Testis (tissue), 3 donors: ENCODE measurements around the gene TENT5C. TPM values are rescaled to one million over a fixed set of nuclear protein-coding genes. Genes with fewer than 3 reads are reported as not detected.

Source experiments
- DNase-seq: peaks from one replicate; pipeline ENCODE4 v3.0.0-alpha.2; 2019
- H3K27ac ChIP-seq, 2 donors: fragments of 200-600 bp; sonication (generic); one replicate each; pipeline ENCODE4 v1.5.1; 2019
- H3K27me3 ChIP-seq: fragments of 200-600 bp; sonication (generic); one replicate; pipeline ENCODE4 v1.5.1; 2019
- H3K36me3 ChIP-seq: fragments of 200-600 bp; sonication (generic); one replicate; pipeline ENCODE4 v1.5.1; 2017; ENCODE audit warnings: low read depth; ENCODE audit errors: missing control alignments
- H3K4me1 ChIP-seq: fragments of 200-600 bp; sonication (generic); one replicate; pipeline ENCODE4 v1.5.1; 2019
- H3K4me3 ChIP-seq, 2 donors: fragments of 200-600 bp; sonication (generic); one replicate each; pipeline ENCODE4 v1.5.1; 2017 to 2019
- H3K9me3 ChIP-seq: fragments of 200-600 bp; sonication (generic); one replicate; pipeline ENCODE4 v1.5.1; 2017
- CTCF ChIP-seq, 3 experiments: fragments of 450-650 bp in 2 of 3; fragments of 200-600 bp in 1 of 3; sonication (generic) in 1 of 3; IDR thresholded peaks; one replicate each; pipeline ENCODE4 v1.5.1; 2016 to 2019; ENCODE audit warnings: antibody characterized with exemption in 3 of 3, mild to moderate bottlenecking in 2 of 3, moderate library complexity in 1 of 3
- POLR2A ChIP-seq: fragments of 450-650 bp; IDR thresholded peaks from one replicate; pipeline ENCODE4 v1.6.1; 2017; ENCODE audit warnings: antibody characterized with exemption, mild to moderate bottlenecking, moderate library complexity
- WGBS, 2 donors: methylation state at CpG; one replicate each; pipeline ENCODE4 v1.1.5; 2018; 5-methylcytosine and 5-hydroxymethylcytosine counted together
- intact Hi-C: fragments of 100-400 bp; cut with DNase I; formaldehyde crosslinking; loops from one replicate; pipeline ENCODE4 v1.15.1; 2023; ENCODE audit warnings: low total_unique reads
- polyA plus RNA-seq: library from polyadenylated mRNA; stranded (reverse); fragments of 350-450 nt; fragmentation: Illumina TruSeq; extraction: RNeasy Lipid Tissue Mini Kit (QIAGEN cat#74804); gene quantifications from one replicate; pipeline ENCODE4 v1.2.3, GENCODE V29; 2014; ENCODE audit warnings: low read depth, low replicate concordance; ENCODE audit not compliant: insufficient read depth
- total RNA-seq, 2 donors: library from RNA; depleted of rRNA; stranded (reverse); fragments of >200 nt; gene quantifications; one replicate each; pipeline ENCODE4 v1.2.3, GENCODE V29; 2016

Gene TENT5C
- total and polyA plus RNA-seq, 3 donors from 2014 or later = 38.4 to 72.4 (median 67.3) TPM

GRCh38 chr1:117646956-117647355, 41.1 kb downstream of the TENT5C start:
- intact Hi-C loops = no loop called here
- H3K4me1 ChIP-seq = no peaks in the 10 kb centered on the region
- H3K27ac ChIP-seq = no peak overlapping the region
- TF ChIP-seq CTCF (IDR thresholded peaks at IDR 0.05) (no peak), POLR2A (no peak)
- H3K9me3 ChIP-seq = no peaks in the 10 kb centered on the region
- WGBS, 2 donors = 89 to 90% methylated on average over 12 of the region's 12 CpGs
- H3K36me3 ChIP-seq = no peaks in the 10 kb centered on the region
- H3K4me3 ChIP-seq = no peak overlapping the region
- H3K27me3 ChIP-seq = no peaks in the 10 kb centered on the region
- DNase-seq = no peak

- no peak for DNase-seq
- Histone ChIP-seq H3K4me1 (no peaks in the 10 kb centered on the region), H3K27ac (no peak overlapping the region), H3K9me3 (no peaks in the 10 kb centered on the region), H3K4me3 (no peak overlapping the region), H3K27me3 (no peaks in the 10 kb centered on the region), H3K36me3 (no peaks in the 10 kb centered on the region)
- intact Hi-C loops = no loop called here
- 60 to 93% methylated on average over 2 of the region's 2 CpGs for WGBS, 2 donors
- TF ChIP-seq CTCF (IDR thresholded peaks at IDR 0.05) = no peak
- TF ChIP-seq POLR2A = no peak
Observed at GRCh38 chr1:117648015-117648414, 42.2 kb downstream of the TENT5C start.

- DNase-seq = no peak
- TF ChIP-seq POLR2A = no peak
- TF ChIP-seq CTCF (IDR thresholded peaks at IDR 0.05) = no peak
- intact Hi-C loops = no loop called here
- no peaks in the 10 kb centered on the region for H3K36me3 ChIP-seq
- no peak overlapping the region for H3K4me3 ChIP-seq
- H3K9me3 ChIP-seq = no peaks in the 10 kb centered on the region
- no peaks in the 10 kb centered on the region for H3K27me3 ChIP-seq
- WGBS, 2 donors = 76 to 88% methylated on average over 6 of the region's 6 CpGs
- no peaks in the 10 kb centered on the region for H3K4me1 ChIP-seq
- H3K27ac ChIP-seq = no peak overlapping the region
Observed at GRCh38 chr1:117650840-117651568, 45.2 kb downstream of the TENT5C start.

- intact Hi-C loops = no loop called here
- no peak for DNase-seq
- TF ChIP-seq POLR2A (no peak), CTCF (IDR thresholded peaks at IDR 0.05) (no peak)
- no peaks in the 10 kb centered on the region for H3K27me3 ChIP-seq
- no peaks in the 10 kb centered on the region for H3K9me3 ChIP-seq
- no peak overlapping the region for H3K27ac ChIP-seq
- H3K4me1 ChIP-seq = no peaks in the 10 kb centered on the region
- no peaks in the 10 kb centered on the region for H3K36me3 ChIP-seq
- no peak overlapping the region for H3K4me3 ChIP-seq
- 89 to 95% methylated on average over 4 of the region's 4 CpGs for WGBS, 2 donors
Observed at GRCh38 chr1:117651616-117652015, 45.8 kb downstream of the TENT5C start.

- TF ChIP-seq CTCF (IDR thresholded peaks at IDR 0.05) = no peak
- no peak for TF ChIP-seq POLR2A
- H3K9me3 ChIP-seq = no peaks in the 10 kb centered on the region
- intact Hi-C loops = no loop called here
- H3K36me3 ChIP-seq = no peaks in the 10 kb centered on the region
- no peaks in the 10 kb centered on the region for H3K27me3 ChIP-seq
- H3K4me3 ChIP-seq = no peak overlapping the region
- WGBS, 2 donors = 89 to 99% methylated on average over 2 of the region's 2 CpGs
- H3K4me1 ChIP-seq = no peaks in the 10 kb centered on the region
- no peak overlapping the region for H3K27ac ChIP-seq
- DNase-seq = no peak
Observed at GRCh38 chr1:117652421-117652820, 46.6 kb downstream of the TENT5C start.
